ENCODE data around the gene NXF1. TPM values are rescaled to one million over a fixed set of nuclear protein-coding genes. Genes with fewer than 3 reads are reported as not detected.
A peak's percentile ranks its signal among the peaks of the same experiment; 100 is the strongest.
"Not testable (repeated sequence)": the region's sequence is repeated elsewhere in the genome, so short reads cannot be mapped to it uniquely, and the experiment has no call there.

Gene NXF1
- total RNA-seq, 2 experiments from 2014 or later, result 107 to 111 TPM

DNA sequence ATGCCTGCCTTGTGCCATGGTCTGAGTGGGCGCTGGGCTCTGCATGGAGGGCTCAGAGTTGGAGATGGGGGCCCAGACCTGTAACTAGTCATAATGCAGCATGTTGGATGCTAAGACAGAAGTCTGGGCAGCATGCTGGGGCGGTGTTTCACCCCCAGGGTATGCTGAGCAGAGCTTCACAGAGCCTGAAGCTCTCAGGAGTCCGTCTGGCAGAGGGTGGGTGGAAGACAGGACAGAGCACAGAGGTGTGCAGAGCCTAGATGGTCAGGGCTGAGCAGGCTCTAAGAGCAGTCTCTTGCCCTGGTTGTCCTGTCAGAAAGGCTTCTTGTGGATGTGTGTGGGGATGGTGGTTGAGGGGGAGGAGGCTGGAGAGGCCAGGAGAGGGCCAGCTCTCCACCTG, 26.8 kb downstream of the NXF1 start:
- H3K27ac Mint-ChIP-seq, result no peak overlapping the region
- H3K4me3 Mint-ChIP-seq, result no peak overlapping the region
- H3K9me3 Mint-ChIP-seq, result no peaks in the 10 kb centered on the region
- H3K36me3 Mint-ChIP-seq, result peaks cover 19% of the 10 kb centered on the region
- H3K27me3 Mint-ChIP-seq, result no peaks in the 10 kb centered on the region
- H3K4me1 Mint-ChIP-seq, result peaks cover 8% of the 10 kb centered on the region
- DNase-seq, result no peak

DNA sequence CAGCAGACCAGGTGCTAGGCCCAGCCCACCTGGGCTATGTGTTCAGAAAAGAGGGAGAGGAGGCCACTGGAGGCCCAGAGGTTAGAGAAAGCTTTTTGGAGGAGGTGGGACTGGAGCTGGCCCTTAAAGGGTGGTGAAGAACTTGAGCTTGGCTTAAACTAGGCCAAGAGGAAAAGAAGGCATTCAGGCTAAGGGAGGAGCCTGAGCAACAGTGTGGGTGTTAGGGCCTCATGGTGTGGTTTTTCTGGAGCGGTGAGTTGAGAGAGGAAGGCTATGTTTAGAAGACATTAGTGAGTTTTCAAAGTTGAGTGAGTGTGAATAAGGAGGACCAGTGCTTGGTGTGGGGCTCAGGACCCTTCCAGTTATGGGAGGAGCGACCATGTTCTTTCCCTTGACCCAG, 27.9 kb downstream of the NXF1 start:
- Mint-ChIP-seq H3K36me3 (peaks cover 20% of the 10 kb centered on the region), H3K9me3 (no peaks in the 10 kb centered on the region), H3K4me1 (peaks cover 10% of the 10 kb centered on the region), H3K4me3 (no peak overlapping the region), H3K27ac (peak overlapping the region; percentile 62), H3K27me3 (no peaks in the 10 kb centered on the region)
- no peak for DNase-seq

DNA sequence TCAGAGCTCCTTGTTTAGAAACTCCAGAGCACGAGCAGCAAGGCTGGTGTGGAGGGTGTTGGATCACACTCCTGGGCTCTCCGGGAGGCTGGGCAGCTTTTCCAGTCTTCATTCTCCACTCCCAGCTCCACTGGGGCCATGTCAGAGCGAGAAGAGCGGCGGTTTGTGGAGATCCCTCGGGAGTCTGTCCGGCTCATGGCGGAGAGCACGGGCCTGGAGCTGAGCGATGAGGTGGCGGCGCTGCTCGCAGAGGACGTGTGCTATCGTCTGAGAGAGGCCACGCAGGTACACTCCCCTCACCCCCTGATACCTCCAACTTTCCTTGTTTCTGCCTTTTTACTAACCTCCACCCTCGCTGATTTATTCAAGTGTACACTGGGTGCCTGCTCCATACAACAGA, 29.6 kb downstream of the NXF1 start:
- Mint-ChIP-seq H3K9me3 (no peaks in the 10 kb centered on the region), H3K4me1 (peaks cover 19% of the 10 kb centered on the region), H3K27ac (no peak overlapping the region), H3K4me3 (no peak overlapping the region), H3K36me3 (peaks cover 20% of the 10 kb centered on the region), H3K27me3 (no peaks in the 10 kb centered on the region)
- DNase-seq, result no peak

DNA sequence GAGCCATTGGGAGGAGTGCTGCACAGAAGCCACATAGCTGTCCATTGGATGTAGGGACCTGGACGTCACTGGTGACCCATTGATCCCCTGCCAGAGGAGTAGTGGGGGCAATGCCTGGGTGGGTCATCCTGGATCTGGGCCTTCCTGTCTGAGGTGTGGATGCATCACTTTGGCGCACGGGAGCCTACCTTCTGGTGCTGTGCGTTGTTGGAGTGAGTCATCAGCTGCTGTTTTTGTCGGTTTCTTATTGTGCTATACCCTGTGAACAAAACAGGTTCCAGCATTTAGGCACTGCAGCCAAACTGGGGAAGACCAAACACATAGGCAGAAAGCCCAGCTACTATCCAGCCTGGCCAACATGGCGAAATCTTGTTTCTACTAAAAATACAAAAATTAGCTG, 30.8 kb downstream of the NXF1 start:
- Mint-ChIP-seq H3K27me3 (no peaks in the 10 kb centered on the region), H3K27ac (no peak overlapping the region), H3K4me3 (no peak overlapping the region), H3K36me3 (peaks cover 17% of the 10 kb centered on the region), H3K4me1 (peaks cover 26% of the 10 kb centered on the region), H3K9me3 (no peaks in the 10 kb centered on the region)
- no peak for DNase-seq

DNA sequence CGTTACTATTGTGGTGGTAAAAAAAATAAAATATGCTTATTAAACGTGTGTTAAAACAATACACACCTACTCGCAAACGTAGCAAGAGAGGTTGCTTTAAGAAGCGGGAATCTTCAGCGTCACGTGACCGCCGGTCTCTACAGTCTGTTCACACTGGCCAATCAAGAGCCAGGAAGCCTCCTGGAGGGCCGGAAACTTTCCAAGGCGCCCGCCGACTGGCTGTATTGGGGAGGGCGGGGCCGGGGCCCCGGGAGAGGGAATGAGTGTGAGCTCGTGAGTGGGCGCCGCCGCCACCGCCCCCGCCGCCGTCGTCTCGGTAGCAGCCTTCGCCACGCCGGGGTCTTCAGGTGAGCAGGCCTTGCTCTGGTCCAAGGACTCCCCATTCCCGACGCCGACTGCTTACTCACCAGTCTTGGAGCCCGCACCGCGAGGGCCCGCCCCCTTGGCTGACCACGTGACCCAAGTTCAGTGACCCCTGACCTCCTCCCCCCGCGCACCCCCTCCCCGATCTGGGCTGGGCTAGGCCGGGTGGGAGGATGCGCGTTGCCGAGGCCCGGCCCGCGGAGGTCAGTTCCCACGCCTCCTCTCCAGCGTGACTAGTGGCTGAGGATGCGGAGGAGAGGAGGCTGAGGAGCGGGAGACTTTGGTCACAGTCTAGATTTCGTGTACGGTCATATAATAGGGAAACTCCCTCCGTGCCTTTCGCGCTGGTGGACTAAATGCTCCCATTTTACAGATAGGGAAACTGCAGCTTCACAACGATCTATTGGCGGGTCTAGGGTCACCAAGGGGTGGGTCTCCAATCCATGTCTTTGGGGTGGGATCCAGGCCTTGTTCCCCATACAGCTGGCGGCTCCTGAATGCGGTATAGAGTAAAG, 33.9 kb downstream of the NXF1 start, which contains the start of gene TAF6L:
TAF6L (plus strand) TSS at position 253 of the 878 bp plus-strand sequence. CDS start 4,388 bp downstream, outside the sequence.
- peaks cover 23% of the 10 kb centered on the region for H3K4me1 Mint-ChIP-seq

DNA sequence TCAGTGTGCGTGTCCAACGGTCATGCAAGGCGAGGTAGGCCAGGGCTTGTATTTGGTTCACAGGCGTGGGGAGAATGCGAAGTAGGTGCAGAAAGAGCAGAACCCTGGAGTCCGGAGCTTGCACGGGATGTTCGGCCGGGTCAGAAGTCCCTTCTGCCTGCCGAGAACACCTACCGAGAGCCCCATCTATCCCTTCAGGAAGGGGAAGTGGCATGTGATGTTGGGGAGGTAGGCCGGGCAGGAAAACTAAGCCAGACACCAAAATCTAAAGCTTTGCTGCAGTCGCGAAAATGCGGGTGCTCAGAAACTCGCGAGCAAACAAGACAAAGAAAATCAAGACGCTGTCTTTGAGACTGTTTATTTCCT, 34.5 kb downstream of the NXF1 start:
- H3K4me3 Mint-ChIP-seq, result peak overlapping the region; percentile 90
- no peak for DNase-seq
- no peaks in the 10 kb centered on the region for H3K27me3 Mint-ChIP-seq
- H3K9me3 Mint-ChIP-seq, result no peaks in the 10 kb centered on the region
- peak overlapping the region; percentile 94 for H3K27ac Mint-ChIP-seq
- H3K4me1 Mint-ChIP-seq, result peaks cover 26% of the 10 kb centered on the region
- peaks cover 9% of the 10 kb centered on the region for H3K36me3 Mint-ChIP-seq

More for the DNA sequence above, 33.9 kb downstream of the NXF1 start, which contains the start of gene TAF6L:
- Mint-ChIP-seq H3K4me3 (peak within 1 kb of the TSS; percentile 90), H3K9me3 (no peaks in the 10 kb centered on the region), H3K36me3 (peaks cover 11% of the 10 kb centered on the region), H3K27ac (peak within 1 kb of the TSS; percentile 94), H3K27me3 (no peaks in the 10 kb centered on the region)
- peak; percentile 94 for DNase-seq

DNA sequence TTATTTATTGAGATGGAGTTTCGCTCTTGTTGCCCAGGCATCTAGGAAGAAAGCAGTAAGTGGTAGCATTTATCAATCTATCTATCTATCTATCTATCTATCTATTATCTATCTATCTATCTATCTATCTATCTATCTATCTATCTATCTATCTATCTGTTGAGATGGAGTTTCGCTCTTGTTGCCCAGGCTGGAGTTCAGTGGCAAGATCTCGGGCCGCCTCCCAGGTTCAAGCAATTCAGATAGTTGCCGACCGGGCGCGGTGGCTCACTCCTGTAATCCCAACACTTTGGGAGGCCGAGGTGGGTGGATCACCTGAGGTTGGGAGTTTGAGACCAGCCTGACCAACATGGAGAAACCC, 44.4 kb downstream of the NXF1 start:
- not testable (repeated sequence) for DNase-seq, H3K36me3 Mint-ChIP-seq, H3K27me3 Mint-ChIP-seq, H3K9me3 Mint-ChIP-seq
- peak overlapping the region; percentile 85 for H3K27ac Mint-ChIP-seq
- H3K4me1 Mint-ChIP-seq, result peaks cover 17% of the 10 kb centered on the region
- H3K4me3 Mint-ChIP-seq, result peak overlapping the region; percentile 87

DNA sequence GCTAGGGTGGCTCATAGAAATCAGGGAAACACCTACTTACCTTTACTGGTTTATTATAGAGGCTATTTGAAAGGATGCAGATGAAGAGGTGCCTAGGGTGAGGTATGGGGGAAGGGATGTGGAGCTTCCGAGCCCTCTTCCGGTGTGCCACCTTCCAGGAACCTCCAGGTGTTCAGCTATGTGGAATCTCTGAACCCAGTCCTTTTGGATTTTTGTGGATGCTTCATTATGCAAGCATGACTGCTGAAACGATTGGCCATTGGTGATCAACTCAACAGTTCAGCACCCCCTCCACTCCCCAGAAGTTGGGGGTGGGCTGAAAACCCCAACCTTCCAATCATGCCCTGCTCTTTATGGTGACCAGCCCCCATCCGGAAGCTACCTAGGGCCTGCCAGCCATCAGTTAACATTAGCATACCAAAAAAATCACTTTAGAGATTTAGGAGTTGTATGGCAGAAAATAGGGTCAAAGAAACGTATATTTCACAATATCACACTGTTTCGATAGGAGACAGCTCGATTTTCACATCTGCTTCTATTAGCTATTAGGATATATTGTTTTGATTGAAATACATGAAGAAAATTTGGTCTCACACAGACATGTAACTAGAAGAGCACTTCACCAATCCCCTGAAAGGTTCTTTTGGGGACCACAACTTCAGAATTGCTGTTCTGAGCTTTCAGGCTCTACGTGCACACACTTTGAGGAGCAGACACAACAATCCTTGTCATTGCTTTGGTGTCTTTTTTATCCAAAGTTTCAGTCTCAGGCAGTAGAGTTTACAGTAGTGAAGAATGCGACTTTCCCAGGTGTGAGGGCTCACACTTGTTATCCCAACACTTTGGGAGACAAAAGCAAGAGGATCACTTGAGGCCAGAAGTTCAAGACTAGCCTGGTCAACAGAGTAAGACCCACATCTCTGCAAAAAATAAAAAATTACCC, 47.1 kb downstream of the NXF1 start:
- DNase-seq, result no peak
- H3K36me3 Mint-ChIP-seq, result peaks cover 4% of the 10 kb centered on the region
- H3K27me3 Mint-ChIP-seq, result no peaks in the 10 kb centered on the region
- H3K27ac Mint-ChIP-seq, result no peak overlapping the region
- H3K4me1 Mint-ChIP-seq, result peaks cover 17% of the 10 kb centered on the region
- H3K9me3 Mint-ChIP-seq, result no peaks in the 10 kb centered on the region
- H3K4me3 Mint-ChIP-seq, result no peak overlapping the region

DNA sequence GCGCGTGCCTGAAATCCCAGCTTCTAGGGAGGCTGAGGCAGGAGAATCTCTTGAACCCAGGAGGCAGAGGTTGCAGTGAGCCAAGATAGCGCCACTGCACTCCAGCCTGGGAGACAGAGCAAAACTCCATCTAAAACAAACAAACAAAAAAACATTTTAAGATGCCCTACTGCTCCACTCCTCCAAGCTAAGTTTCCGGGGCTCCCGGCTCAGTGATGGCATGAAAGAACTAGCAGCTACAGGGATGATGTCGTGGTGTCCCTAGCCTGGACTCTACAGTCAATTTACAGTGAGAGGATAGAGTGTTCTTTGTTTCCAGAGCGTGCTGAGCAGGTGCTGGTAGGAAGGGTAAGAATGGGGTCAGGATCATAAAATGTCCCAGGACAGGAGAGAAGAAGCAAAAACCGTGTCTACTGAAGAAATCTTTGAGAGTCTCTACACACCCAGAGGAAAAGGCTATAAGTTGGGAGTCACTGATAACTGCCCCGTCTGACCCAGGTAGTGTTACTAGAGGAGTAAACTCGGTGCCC, 50.1 kb downstream of the NXF1 start:
- no peaks in the 10 kb centered on the region for H3K9me3 Mint-ChIP-seq
- no peak overlapping the region for H3K27ac Mint-ChIP-seq
- no peak for DNase-seq
- peak overlapping the region; percentile 27 for H3K4me3 Mint-ChIP-seq
- H3K27me3 Mint-ChIP-seq, result no peaks in the 10 kb centered on the region
- H3K36me3 Mint-ChIP-seq, result peaks cover 2% of the 10 kb centered on the region
- H3K4me1 Mint-ChIP-seq, result peaks cover 12% of the 10 kb centered on the region

DNA sequence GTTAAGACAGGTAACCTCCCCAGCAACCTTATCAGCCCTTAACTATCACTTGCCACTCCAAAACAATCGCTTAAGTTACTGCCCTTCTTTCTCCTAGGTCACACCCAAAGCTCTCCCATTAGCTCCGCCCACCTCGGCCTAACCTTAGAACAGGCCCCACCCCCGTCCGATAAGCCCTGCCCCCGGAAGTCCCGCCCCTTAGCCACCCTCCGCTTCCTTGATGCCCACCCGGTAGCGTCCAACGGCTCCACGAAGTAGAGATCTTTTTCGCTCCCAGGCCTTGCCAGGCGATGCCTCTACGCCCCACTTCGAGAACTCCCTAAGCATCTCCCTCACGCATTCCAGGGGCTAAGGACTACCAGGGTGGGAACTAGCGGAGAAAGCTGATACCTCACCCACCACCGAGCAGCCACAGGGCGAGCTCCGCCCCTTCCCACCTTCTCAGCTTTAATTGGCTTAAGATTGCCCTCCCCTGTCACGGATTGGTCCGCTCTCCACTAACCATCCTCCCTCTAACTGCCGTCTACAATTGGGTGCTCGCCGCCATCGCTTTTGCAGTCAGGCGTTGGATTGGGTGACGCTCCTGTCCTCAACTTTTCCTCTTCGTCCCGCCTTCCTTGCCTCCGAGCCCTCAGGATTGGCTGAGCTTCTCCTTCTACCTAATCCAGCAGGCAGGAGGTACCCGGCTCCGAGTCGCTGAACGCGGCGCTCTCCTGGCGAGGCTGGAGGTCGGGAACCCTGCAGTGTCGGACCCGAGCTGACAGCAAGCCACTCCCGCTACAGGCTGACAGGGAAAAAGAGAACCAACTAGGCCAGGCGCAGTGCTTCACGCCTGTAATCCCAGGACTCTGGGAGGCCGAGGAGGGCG, 51.3 kb downstream of the NXF1 start, which contains the start of gene ZBTB3:
ZBTB3 (minus strand) TSS at position 425 of the 868 bp plus-strand sequence. CDS start 496 bp downstream, outside the sequence.
- peaks cover 4% of the 10 kb centered on the region for H3K36me3 Mint-ChIP-seq
- H3K27ac Mint-ChIP-seq, result peak within 1 kb of the TSS; percentile 98
- DNase-seq, result peak; percentile 95
- H3K27me3 Mint-ChIP-seq, result no peaks in the 10 kb centered on the region
- H3K4me3 Mint-ChIP-seq, result peak within 1 kb of the TSS; percentile 95
- no peaks in the 10 kb centered on the region for H3K9me3 Mint-ChIP-seq
- peaks cover 15% of the 10 kb centered on the region for H3K4me1 Mint-ChIP-seq

DNA sequence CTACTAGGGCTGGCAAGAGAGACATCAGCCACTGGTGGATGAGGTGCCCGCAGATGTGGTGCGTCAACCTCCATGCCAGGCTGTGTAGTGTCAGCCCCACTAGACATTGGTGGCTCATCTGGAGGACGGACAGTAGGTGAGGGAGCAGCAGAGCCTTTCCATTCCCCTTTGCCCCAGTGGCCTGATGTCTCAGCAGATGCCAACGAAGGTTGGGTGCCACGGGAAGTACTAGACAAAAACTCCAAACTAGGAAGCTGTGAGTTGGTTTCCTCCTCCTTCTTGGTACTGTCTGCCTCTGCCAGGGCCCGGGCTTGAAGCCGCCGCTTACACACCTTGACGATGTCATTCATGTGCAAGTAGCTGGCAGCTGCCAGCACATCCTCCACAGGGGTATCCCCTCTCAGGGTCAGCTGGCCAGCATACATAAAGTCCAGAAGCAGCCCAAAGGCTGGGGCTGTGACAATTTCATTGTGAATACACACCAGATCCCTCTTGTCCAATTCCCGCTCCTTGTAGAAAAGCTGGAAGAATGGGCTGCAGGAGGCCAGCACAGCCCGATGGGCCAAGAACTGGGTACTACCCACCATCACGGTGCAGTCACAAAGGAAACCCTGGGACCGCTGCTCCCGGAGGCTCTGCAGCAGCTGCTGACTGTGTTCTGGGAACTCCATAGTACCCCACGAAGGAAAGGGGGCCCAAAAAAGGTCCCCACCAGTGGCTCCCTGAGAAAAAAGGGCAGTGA, 52.1 kb downstream of the NXF1 start:
- Mint-ChIP-seq H3K27ac (peak overlapping the region; percentile 98), H3K4me1 (peaks cover 19% of the 10 kb centered on the region), H3K36me3 (peaks cover 8% of the 10 kb centered on the region), H3K27me3 (no peaks in the 10 kb centered on the region), H3K4me3 (peak overlapping the region; percentile 95), H3K9me3 (no peaks in the 10 kb centered on the region)
- DNase-seq, result no peak

DNA sequence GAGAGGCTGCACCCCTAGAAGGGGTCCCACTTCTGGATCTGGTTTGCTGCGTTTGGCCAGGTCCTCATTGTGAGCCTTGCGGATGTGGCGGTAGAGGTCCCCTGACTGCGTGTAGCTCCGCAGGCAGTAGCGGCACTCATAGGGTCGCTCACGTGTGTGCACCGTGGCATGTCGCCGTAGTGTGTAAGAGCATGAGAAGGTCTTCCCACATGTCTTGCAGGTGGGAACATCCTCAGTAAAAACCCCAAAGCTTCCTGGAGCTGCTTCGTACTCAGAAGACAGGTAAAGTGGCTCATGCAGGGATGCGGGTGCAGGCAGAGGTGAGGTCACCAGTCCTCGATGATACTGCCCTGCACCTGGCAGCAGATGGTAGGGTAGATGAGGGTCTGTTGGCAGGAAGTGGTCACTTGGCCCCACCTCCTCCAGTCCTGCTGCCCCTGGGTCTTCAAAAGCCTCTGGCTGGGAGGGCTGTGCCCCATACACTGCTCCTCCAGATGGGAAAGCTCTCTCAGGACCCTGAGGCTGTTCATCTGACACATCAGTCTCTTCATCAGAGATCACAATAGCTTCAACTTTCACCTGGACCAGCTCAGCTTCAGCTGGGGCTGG, 53.0 kb downstream of the NXF1 start:
- no peak for DNase-seq
- H3K4me1 Mint-ChIP-seq, result peaks cover 19% of the 10 kb centered on the region
- H3K27ac Mint-ChIP-seq, result no peak overlapping the region
- H3K9me3 Mint-ChIP-seq, result no peaks in the 10 kb centered on the region
- peaks cover 8% of the 10 kb centered on the region for H3K36me3 Mint-ChIP-seq
- no peak overlapping the region for H3K4me3 Mint-ChIP-seq
- H3K27me3 Mint-ChIP-seq, result no peaks in the 10 kb centered on the region

DNA sequence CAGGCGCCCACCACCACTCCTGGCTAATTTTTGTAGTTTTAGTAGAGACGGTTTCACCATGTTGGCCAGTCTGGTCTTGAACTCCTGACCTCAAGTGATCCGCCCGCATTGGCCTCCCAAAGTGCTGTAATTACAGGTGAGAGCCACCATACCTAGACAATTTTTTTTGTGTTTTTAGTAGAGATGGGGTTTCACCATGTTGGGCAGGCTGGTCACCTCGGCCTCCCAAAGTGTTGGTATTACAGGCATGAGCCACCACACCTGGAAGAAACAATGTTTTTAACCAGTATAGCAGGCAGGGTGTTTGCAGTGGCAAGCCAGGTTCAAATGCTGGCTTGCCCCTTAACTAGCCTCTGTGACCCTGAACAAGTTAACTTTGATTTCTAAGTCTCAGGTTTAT, 55.3 kb downstream of the NXF1 start:
- not testable (repeated sequence) for H3K27me3 Mint-ChIP-seq

More for the DNA sequence above, 55.3 kb downstream of the NXF1 start:
- H3K4me1 Mint-ChIP-seq, result peaks cover 19% of the 10 kb centered on the region
- not testable (repeated sequence) for H3K4me3 Mint-ChIP-seq, H3K36me3 Mint-ChIP-seq, H3K27ac Mint-ChIP-seq, H3K9me3 Mint-ChIP-seq, DNase-seq

All from activated naive CD8-positive, alpha-beta T cell treated with anti-CD3 and anti-CD28 coated beads for 36 hours (primary cell).